Endodermal cell (in vitro differentiated cells): ENCODE data around the gene LEKR1. TPM values are rescaled to one million over a fixed set of nuclear protein-coding genes. Genes with fewer than 3 reads are reported as not detected.

Experiments
- DNase-seq: peaks from one replicate; pipeline ENCODE4 v3.0.0-alpha.2; 2017
- H3K27ac ChIP-seq: 2 replicates; pipeline ENCODE4 v1.5.1; 2013; ENCODE audit warnings: mild to moderate bottlenecking, low read depth, low read length, moderate library complexity
- H3K27me3 ChIP-seq: 2 replicates; pipeline ENCODE4 v1.6.1; 2013; ENCODE audit warnings: mild to moderate bottlenecking, low read length, moderate library complexity; ENCODE audit not compliant: insufficient read depth, control insufficient read depth, poor library complexity, severe bottlenecking
- H3K36me3 ChIP-seq: 2 replicates; pipeline ENCODE4 v1.7.0; 2013; ENCODE audit warnings: mild to moderate bottlenecking, low read length, moderate library complexity; ENCODE audit not compliant: control insufficient read depth, insufficient read depth
- H3K4me1 ChIP-seq: one replicate; pipeline ENCODE4 v1.7.0; 2013; ENCODE audit warnings: low read length; ENCODE audit not compliant: control insufficient read depth, insufficient read depth
- H3K4me3 ChIP-seq: 2 replicates; pipeline ENCODE4 v1.5.1; 2013; ENCODE audit warnings: mild to moderate bottlenecking, low read length, moderate library complexity
- H3K9ac ChIP-seq: 2 replicates; pipeline ENCODE4 v1.6.1; 2013; ENCODE audit warnings: mild to moderate bottlenecking, low read length, moderate library complexity; ENCODE audit not compliant: poor library complexity, severe bottlenecking; ENCODE audit errors: extremely low read depth
- H3K9me3 ChIP-seq: 2 replicates; pipeline ENCODE4 v1.6.1; 2013; ENCODE audit warnings: mild to moderate bottlenecking, low read length, moderate library complexity; ENCODE audit not compliant: control insufficient read depth
- H3K27ac Mint-ChIP-seq: 2 replicates; pipeline ENCODE4 v1.8.0; 2020; ENCODE audit warnings: mixed read lengths
- H3K27me3 Mint-ChIP-seq: 2 replicates; pipeline ENCODE4 v1.8.0; 2021; ENCODE audit warnings: mild to moderate bottlenecking, mixed read lengths; ENCODE audit not compliant: insufficient read depth
- H3K36me3 Mint-ChIP-seq: 2 replicates; pipeline ENCODE4 v1.8.0; 2020; ENCODE audit warnings: low read depth, mixed read lengths
- H3K4me1 Mint-ChIP-seq: 2 replicates; pipeline ENCODE4 v1.8.0; 2020; ENCODE audit warnings: mixed read lengths
- H3K4me3 Mint-ChIP-seq: 2 replicates; pipeline ENCODE4 v1.8.0; 2020; ENCODE audit warnings: mild to moderate bottlenecking, moderate library complexity, mixed read lengths
- H3K9me3 Mint-ChIP-seq: 2 replicates; pipeline ENCODE4 v1.8.0; 2020; ENCODE audit warnings: mild to moderate bottlenecking, mixed read lengths
- CTCF ChIP-seq: fragments of 200-600 bp; sonication (generic); conservative IDR thresholded peaks from 2 replicates; pipeline ENCODE4 v1.5.0; 2021; ENCODE audit warnings: antibody characterized with exemption, mild to moderate bottlenecking
- WGBS, 2 experiments: methylation state at CpG; one replicate each; pipeline versions ENCODE4 v1.1.5 to v1.1.7; 2013; ENCODE audit warnings: missing lambda C conversion rate in 2 of 2, mixed read lengths in 1 of 2; ENCODE audit not compliant: insufficient coverage in 1 of 2, insufficient read length in 1 of 2; 5-methylcytosine and 5-hydroxymethylcytosine counted together
- total RNA-seq, 2 donors: library from RNA; stranded (reverse); fragmentation: NEBNext Ultra II Directional in 1 of 2; extraction: Animal tissue kit (Norgen Biotek cat#: 25700) in 1 of 2; gene quantifications; 2 replicates in 1 of 2; 3 replicates in 1 of 2; pipeline ENCODE4 v1.2.1, GENCODE V29; 2021

LEKR1 gene
- total RNA-seq, 2 donors from 2014 or later, result 1.0 to 1.2 TPM

- no peaks in the 10 kb centered on the region for H3K27me3 Mint-ChIP-seq
- 60 to 69% methylated on average over 1 to 4 of the region's 5 CpGs for WGBS, 2 experiments
Observed at GRCh38 chr3:156898296-156898880, 72.2 kb downstream of the LEKR1 start.

GRCh38 chr3:156899951-156900350, 73.8 kb downstream of the LEKR1 start:
- Histone ChIP-seq H3K27ac (no peak overlapping the region), H3K27me3 (no peaks in the 10 kb centered on the region), H3K9ac (no peak overlapping the region), H3K9me3 (peaks cover 43% of the 10 kb centered on the region), H3K4me1 (no peaks in the 10 kb centered on the region), H3K4me3 (peak overlapping the region; percentile 31), H3K36me3 (peaks cover 6% of the 10 kb centered on the region)
- Mint-ChIP-seq H3K27me3 (no peaks in the 10 kb centered on the region), H3K27ac (peak overlapping the region; percentile 74), H3K4me1 (peaks cover 6% of the 10 kb centered on the region), H3K9me3 (peaks cover 43% of the 10 kb centered on the region), H3K4me3 (no peak overlapping the region), H3K36me3 (peaks cover 18% of the 10 kb centered on the region)
- no peak for TF ChIP-seq CTCF
- WGBS, 2 experiments, result 100% methylated on average over 1 of the region's 1 CpG; no CpG with 5 or more reads in 1 of the 2 experiments
- no peak for DNase-seq

More at GRCh38 chr3:156898296-156898880, 72.2 kb downstream of the LEKR1 start:
- Histone ChIP-seq H3K9ac (no peak overlapping the region), H3K27ac (no peak overlapping the region), H3K27me3 (no peaks in the 10 kb centered on the region), H3K4me3 (peak overlapping the region; percentile 73), H3K36me3 (peaks cover 6% of the 10 kb centered on the region), H3K9me3 (peaks cover 56% of the 10 kb centered on the region), H3K4me1 (no peaks in the 10 kb centered on the region)
- peaks cover 53% of the 10 kb centered on the region for H3K9me3 Mint-ChIP-seq
- H3K4me1 Mint-ChIP-seq, result peaks cover 6% of the 10 kb centered on the region
- TF ChIP-seq CTCF, result no peak
- H3K27ac Mint-ChIP-seq, result peak overlapping the region; percentile 87
- H3K4me3 Mint-ChIP-seq, result no peak overlapping the region
- DNase-seq, result peak; percentile 72
- H3K36me3 Mint-ChIP-seq, result peaks cover 18% of the 10 kb centered on the region

- Histone ChIP-seq H3K9ac (no peak overlapping the region), H3K9me3 (peaks cover 17% of the 10 kb centered on the region), H3K27ac (no peak overlapping the region), H3K36me3 (no peaks in the 10 kb centered on the region), H3K27me3 (no peaks in the 10 kb centered on the region), H3K4me3 (no peak overlapping the region), H3K4me1 (no peaks in the 10 kb centered on the region)
- H3K27me3 Mint-ChIP-seq, result no peaks in the 10 kb centered on the region
- H3K4me3 Mint-ChIP-seq, result no peak overlapping the region
- DNase-seq, result no peak
- no peaks in the 10 kb centered on the region for H3K36me3 Mint-ChIP-seq
- H3K9me3 Mint-ChIP-seq, result peaks cover 14% of the 10 kb centered on the region
- H3K4me1 Mint-ChIP-seq, result peaks cover 6% of the 10 kb centered on the region
- no peak for TF ChIP-seq CTCF
- H3K27ac Mint-ChIP-seq, result no peak overlapping the region
Observed at GRCh38 chr3:156902916-156903315, 76.8 kb downstream of the LEKR1 start.
